T-helper 2 cell treated with Interferon-gamma antibody and Interleukin-4, amounts not matched to agents 100 ng/mL and 5 ng/mL, for 36 hours (primary cell): ENCODE measurements around the gene RIPPLY2. TPM values are rescaled to one million over a fixed set of nuclear protein-coding genes. Genes with fewer than 3 reads are reported as not detected.
"Not testable (repeated sequence)": the region's sequence is repeated elsewhere in the genome, so short reads cannot be mapped to it uniquely, and the experiment has no call there.

Source experiments
- intact Hi-C: fragments of 100-400 bp; cut with micrococcal nuclease; formaldehyde crosslinking; loops from one replicate; pipeline ENCODE4 v1.15.1; 2023
- total RNA-seq: library from RNA; stranded (reverse); gene quantifications from 2 replicates; pipeline ENCODE4 v1.2.3, GENCODE V29; 2022

RIPPLY2 gene
- not detected in 2 replicates for total RNA-seq

GRCh38 chr6:83853178-83854000, at the start of gene RIPPLY2:
Gene RIPPLY2 (plus strand): TSS chr6:83853360. CDS start chr6:83853417, 57 bp downstream.
- intact Hi-C loops = loop anchor here (10.0 kb wide), 2 partner anchors 659 to 911 kb away; partner anchors contain the start of genes PGM3, RWDD2A and TBX18

GRCh38 chr6:83803492-83803891, 49.7 kb upstream of the RIPPLY2 start:
- intact Hi-C loops = not testable (repeated sequence)

- intact Hi-C loops = no loop called here
These were observed 48.3 kb upstream of the RIPPLY2 start for GRCh38 chr6:83804886-83805285.

GRCh38 chr6:83808005-83808404, 45.2 kb upstream of the RIPPLY2 start:
- intact Hi-C loops = no loop called here

- intact Hi-C loops = no loop called here
These were observed 44.2 kb upstream of the RIPPLY2 start for GRCh38 chr6:83808926-83809325.

GRCh38 chr6:83812595-83812994, 40.6 kb upstream of the RIPPLY2 start:
- intact Hi-C loops = no loop called here

- intact Hi-C loops = no loop called here
These were observed 37.4 kb upstream of the RIPPLY2 start for GRCh38 chr6:83815631-83816272.

GRCh38 chr6:83822629-83823169, 30.5 kb upstream of the RIPPLY2 start:
- intact Hi-C loops = no loop called here

GRCh38 chr6:83824388-83824801, 28.8 kb upstream of the RIPPLY2 start:
- intact Hi-C loops = no loop called here

GRCh38 chr6:83824831-83825230, 28.3 kb upstream of the RIPPLY2 start:
- intact Hi-C loops = no loop called here

- intact Hi-C loops = no loop called here
These were observed 26.1 kb upstream of the RIPPLY2 start for GRCh38 chr6:83827050-83827449.

GRCh38 chr6:83838727-83839126, 14.4 kb upstream of the RIPPLY2 start:
- intact Hi-C loops = no loop called here

- intact Hi-C loops = no loop called here
These were observed 9.0 kb upstream of the RIPPLY2 start for GRCh38 chr6:83844170-83844569.

GRCh38 chr6:83846291-83846690, 6.9 kb upstream of the RIPPLY2 start:
- intact Hi-C loops = no loop called here

- intact Hi-C loops = no loop called here
These were observed 6.0 kb upstream of the RIPPLY2 start for GRCh38 chr6:83847179-83847578.

- intact Hi-C loops = no loop called here
These were observed 4.0 kb upstream of the RIPPLY2 start for GRCh38 chr6:83849127-83849526.

- intact Hi-C loops = loop anchor here (10.0 kb wide), 2 partner anchors 655 to 915 kb away; partner anchors contain the start of genes PGM3, RWDD2A and TBX18
These were observed 3.5 kb upstream of the RIPPLY2 start for GRCh38 chr6:83849610-83850009.

GRCh38 chr6:83852528-83853177, 507 bp upstream of the RIPPLY2 start:
- intact Hi-C loops = loop anchor here (10.0 kb wide), 2 partner anchors 658 to 912 kb away; partner anchors contain the start of genes PGM3, RWDD2A and TBX18

GRCh38 chr6:83854001-83854501, 891 bp downstream of the RIPPLY2 start:
- intact Hi-C loops = loop anchor here (10.0 kb wide), 2 partner anchors 659 to 911 kb away; partner anchors contain the start of genes PGM3, RWDD2A and TBX18

GRCh38 chr6:83854766-83855165, 1.6 kb downstream of the RIPPLY2 start:
- intact Hi-C loops = loop anchor here (10.0 kb wide), 2 partner anchors 660 to 910 kb away; partner anchors contain the start of genes PGM3, RWDD2A and TBX18
